Sigmoid colon (tissue), 7 donors: ENCODE results near the gene SPHK2. TPM values are rescaled to one million over a fixed set of nuclear protein-coding genes. Genes with fewer than 3 reads are reported as not detected.

ENCODE experiments used
- DNase-seq: peaks from one replicate; pipeline ENCODE4 v3.0.0-alpha.2; 2019
- H3K27ac ChIP-seq, 4 donors: fragments of 200-600 bp; sonication (generic); one replicate each; pipeline ENCODE4 v1.5.1; 2016 to 2019; ENCODE audit warnings: mild to moderate bottlenecking in 1 of 4
- H3K27me3 ChIP-seq, 3 donors: fragments of 200-600 bp; sonication (generic); one replicate each; pipeline ENCODE4 v1.5.1; 2019; ENCODE audit warnings: mild to moderate bottlenecking in 1 of 3
- H3K36me3 ChIP-seq, 4 donors: fragments of 200-600 bp; sonication (generic); one replicate each; pipeline ENCODE4 v1.5.1; 2016 to 2019
- H3K4me1 ChIP-seq, 4 donors: fragments of 200-600 bp; sonication (generic); one replicate each; pipeline ENCODE4 v1.5.1; 2017 to 2019
- H3K4me3 ChIP-seq, 4 donors: fragments of 200-600 bp; sonication (generic); one replicate each; pipeline ENCODE4 v1.5.1; 2017 to 2019; ENCODE audit warnings: mild to moderate bottlenecking in 2 of 4, moderate library complexity in 1 of 4
- H3K9me3 ChIP-seq, 4 donors: fragments of 200-600 bp in 3 of 4; sonication (generic) in 3 of 4; one replicate each; pipeline versions ENCODE4 v1.5.1 to v1.6.1; 2013 to 2019
- EP300 ChIP-seq, 4 donors: sonication (generic); formaldehyde crosslinking; IDR thresholded peaks; one replicate each; pipeline ENCODE4 v1.6.1; 2017; ENCODE audit warnings: antibody characterized with exemption in 4 of 4
- POLR2A ChIP-seq, 2 donors: fragments of 450-650 bp; IDR thresholded peaks; one replicate each; pipeline ENCODE4 v1.6.1; 2016; ENCODE audit warnings: antibody characterized with exemption in 2 of 2, mild to moderate bottlenecking in 2 of 2, moderate library complexity in 2 of 2
- POLR2AphosphoS5 ChIP-seq, 4 donors: sonication (generic); formaldehyde crosslinking; IDR thresholded peaks; one replicate each; pipeline ENCODE4 v1.6.1; 2017; ENCODE audit warnings: antibody characterized with exemption in 4 of 4
- WGBS, 2 donors: extraction: QIAGEN DNeasy Blood & Tissue Kit; methylation state at CpG; one replicate each; pipeline ENCODE4 v1.1.7; 2013; 5-methylcytosine and 5-hydroxymethylcytosine counted together
- intact Hi-C: fragments of 100-400 bp; cut with DNase I; formaldehyde crosslinking; loops from one replicate; pipeline ENCODE4 v1.15.1; 2023
- polyA plus RNA-seq, 3 donors: library from polyadenylated mRNA; stranded (reverse); fragments of 200-250 nt; gene quantifications; one replicate each; pipeline ENCODE4 v1.2.3, GENCODE V29; 2013
- total RNA-seq, 4 donors: library from RNA; depleted of rRNA; stranded (reverse); fragments of >200 nt; gene quantifications; one replicate each; pipeline ENCODE4 v1.1.0, GENCODE V29; 2016
- TF ChIP-seq, protein P1 (sequence below), 4 experiments: fragments of 450-650 bp in 3 of 4; fragments of 200-600 bp in 1 of 4; IDR thresholded peaks; one replicate each; pipeline ENCODE4 v1.5.1; 2016 to 2019; ENCODE audit warnings: antibody characterized with exemption in 4 of 4, mild to moderate bottlenecking in 3 of 4, moderate library complexity in 2 of 4
- donor health status: healthy with polysubstance abuse.
- donor health status: Bipolar disorder and iron deficiency.
- donor health status: healthy.

SPHK2 gene
- total and polyA plus RNA-seq, 7 donors: 10.0 to 45.6 (median 16.9) TPM

DNA sequence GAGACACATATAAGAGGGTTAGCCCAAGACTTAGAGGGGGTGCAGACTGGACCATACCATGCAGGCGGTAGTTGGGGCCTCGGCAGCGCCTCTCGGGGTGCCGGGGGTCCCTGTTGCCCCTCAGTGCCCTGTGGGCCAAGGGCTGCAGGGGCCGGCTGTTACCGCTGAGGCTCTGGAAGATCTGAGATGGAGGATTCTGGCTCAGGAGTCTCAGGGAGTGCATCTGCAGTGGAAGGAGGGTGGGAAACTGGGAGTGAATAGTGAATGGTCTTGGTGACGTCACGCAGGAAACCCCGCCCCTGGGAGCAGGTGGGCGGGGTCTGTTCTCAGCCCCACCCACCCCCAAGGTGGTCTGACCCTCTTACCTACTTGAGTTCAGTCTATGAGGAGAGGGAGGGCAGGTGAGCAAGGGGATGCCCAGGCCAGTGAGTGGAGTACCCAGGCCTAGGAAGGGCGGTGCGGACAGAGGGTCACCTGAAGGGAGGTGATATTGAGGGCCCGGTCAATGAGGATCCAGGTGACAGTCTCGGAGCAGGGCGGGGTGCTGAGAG is 19.6 kb downstream of the SPHK2 start:
- intact Hi-C loops: loop anchor here (10.0 kb wide), 2 partner anchors 326 to 836 kb away; partner anchors contain the start of genes FLT3LG and FTL
- Histone ChIP-seq H3K36me3 (no peaks in the 10 kb centered on the region), H3K9me3 (no peaks in the 10 kb centered on the region), H3K27me3 (no peaks in the 10 kb centered on the region), H3K4me3 (peak overlapping the region in 3 of 4 donors; percentile 61 to 89 (median 66)), H3K4me1 (peaks cover 0 to 36% (median 23%) of the 10 kb centered on the region in 4 donors), H3K27ac (peak overlapping the region; percentile 91 to 99 (median 96))
- no peak for DNase-seq
- WGBS, 2 donors: 68 to 77% methylated on average over 16 of the region's 16 CpGs
- TF ChIP-seq POLR2AphosphoS5 (IDR thresholded peaks at IDR 0.05) (no peak), EP300 (IDR thresholded peaks at IDR 0.05) (no peak), POLR2A (IDR thresholded peaks at IDR 0.05) (no peak)
- TF ChIP-seq, protein P1, sequence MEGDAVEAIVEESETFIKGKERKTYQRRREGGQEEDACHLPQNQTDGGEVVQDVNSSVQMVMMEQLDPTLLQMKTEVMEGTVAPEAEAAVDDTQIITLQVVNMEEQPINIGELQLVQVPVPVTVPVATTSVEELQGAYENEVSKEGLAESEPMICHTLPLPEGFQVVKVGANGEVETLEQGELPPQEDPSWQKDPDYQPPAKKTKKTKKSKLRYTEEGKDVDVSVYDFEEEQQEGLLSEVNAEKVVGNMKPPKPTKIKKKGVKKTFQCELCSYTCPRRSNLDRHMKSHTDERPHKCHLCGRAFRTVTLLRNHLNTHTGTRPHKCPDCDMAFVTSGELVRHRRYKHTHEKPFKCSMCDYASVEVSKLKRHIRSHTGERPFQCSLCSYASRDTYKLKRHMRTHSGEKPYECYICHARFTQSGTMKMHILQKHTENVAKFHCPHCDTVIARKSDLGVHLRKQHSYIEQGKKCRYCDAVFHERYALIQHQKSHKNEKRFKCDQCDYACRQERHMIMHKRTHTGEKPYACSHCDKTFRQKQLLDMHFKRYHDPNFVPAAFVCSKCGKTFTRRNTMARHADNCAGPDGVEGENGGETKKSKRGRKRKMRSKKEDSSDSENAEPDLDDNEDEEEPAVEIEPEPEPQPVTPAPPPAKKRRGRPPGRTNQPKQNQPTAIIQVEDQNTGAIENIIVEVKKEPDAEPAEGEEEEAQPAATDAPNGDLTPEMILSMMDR (IDR thresholded peaks at IDR 0.05): no peak

DNA sequence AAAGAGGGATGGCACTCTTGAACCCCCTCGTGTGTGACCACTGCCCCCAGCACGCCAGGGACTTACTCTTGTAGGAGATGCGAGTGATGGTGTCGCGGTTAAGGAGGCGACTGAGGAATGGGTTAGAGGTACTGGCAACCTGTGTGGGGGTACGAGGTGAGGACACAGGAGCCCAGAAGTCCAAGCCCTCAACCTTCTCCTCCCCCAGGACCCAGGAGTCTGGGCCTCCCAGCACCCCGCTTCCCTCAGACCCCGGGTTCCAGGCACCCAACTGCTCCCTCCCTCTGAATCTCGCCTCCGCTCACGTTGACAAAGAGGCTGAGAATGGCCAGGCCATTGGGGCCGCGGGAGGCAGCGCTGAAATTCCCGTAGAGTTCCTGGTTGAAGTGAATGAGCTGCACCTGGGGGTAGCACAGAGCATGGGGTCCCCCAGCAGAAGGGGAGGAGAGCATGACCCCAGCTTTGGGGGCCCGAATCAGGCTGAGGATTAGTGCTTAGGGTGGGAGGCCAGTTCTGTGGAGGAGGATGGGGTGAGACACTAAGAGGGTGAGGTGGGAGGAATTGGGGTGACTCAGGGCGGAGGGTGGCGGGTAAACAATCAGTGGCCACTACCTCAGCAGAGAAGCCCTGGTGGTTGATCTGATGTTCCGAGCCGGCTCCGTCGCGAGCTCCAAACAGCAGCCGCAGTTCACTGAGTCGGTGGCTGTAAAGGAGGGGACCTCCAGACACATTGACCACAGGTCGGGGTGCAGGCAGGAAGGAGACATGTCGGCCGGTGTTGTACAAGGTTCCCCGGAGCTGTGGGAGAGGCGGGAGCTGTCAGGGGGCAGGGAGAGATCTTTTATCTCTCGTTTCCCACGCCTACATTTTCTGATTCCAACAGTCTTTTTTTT is 20.4 kb downstream of the SPHK2 start:
- H3K4me3 ChIP-seq: no peak overlapping the region
- H3K27me3 ChIP-seq: no peaks in the 10 kb centered on the region
- WGBS, 2 donors: 68 to 77% methylated on average over 33 of the region's 33 CpGs
- intact Hi-C loops: loop anchor here (10.0 kb wide), 2 partner anchors 325 to 835 kb away; partner anchors contain the start of genes FLT3LG and FTL
- TF ChIP-seq POLR2AphosphoS5 (IDR thresholded peaks at IDR 0.05) (no peak), POLR2A (IDR thresholded peaks at IDR 0.05) (no peak), EP300 (IDR thresholded peaks at IDR 0.05) (no peak)
- TF ChIP-seq, protein P1 (IDR thresholded peaks at IDR 0.05): no peak
- no peaks in the 10 kb centered on the region for H3K9me3 ChIP-seq
- peak overlapping the region in 3 of 4 donors; percentile 91 to 99 (median 93) for H3K27ac ChIP-seq
- peaks cover 0 to 33% (median 23%) of the 10 kb centered on the region in 4 donors for H3K4me1 ChIP-seq
- no peaks in the 10 kb centered on the region for H3K36me3 ChIP-seq
- DNase-seq: no peak

DNA sequence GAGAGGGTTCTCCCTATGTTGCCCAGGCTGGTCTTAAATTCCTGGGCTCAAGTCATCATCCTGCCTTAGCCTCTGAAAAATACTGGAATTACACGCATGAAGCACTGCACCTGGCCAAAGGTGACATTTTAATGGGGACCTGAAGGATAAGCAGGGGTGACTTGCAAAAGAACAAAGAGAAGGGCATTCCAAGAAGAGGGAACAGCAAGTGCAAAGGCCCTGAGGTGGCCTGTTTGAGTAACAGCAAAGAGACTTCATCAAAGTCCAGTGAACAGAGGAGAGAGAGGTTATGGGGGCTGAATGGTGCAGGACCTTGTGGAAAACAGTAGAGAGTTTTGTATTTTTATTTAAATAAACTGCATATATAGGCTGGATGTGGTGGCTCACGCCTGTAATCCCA is 22.5 kb downstream of the SPHK2 start:
- intact Hi-C loops: no loop called here
- 93% methylated on average over 2 of the region's 2 CpGs for WGBS, 2 donors

DNA sequence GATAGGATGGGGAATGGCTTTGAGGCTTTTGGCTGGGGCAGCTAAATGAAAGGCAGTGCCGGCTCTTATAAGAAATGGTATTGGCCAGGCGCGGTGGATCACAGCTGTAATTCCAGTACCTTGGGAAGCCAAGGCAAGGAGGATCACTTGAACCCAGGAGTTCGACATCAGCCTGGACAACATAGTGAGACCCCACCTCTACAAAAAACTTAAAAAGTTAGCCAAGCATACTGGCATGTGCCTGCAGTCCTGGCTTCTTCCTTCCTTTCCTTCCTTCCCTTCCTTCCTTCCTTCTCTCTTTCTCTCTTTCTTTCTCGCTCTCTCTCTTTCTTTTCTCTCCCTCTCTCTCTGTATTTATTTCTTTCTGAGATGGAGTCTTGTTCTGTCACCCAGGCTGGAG is 23.6 kb downstream of the SPHK2 start:
- no peak overlapping the region for H3K4me3 ChIP-seq
- no peaks in the 10 kb centered on the region for H3K9me3 ChIP-seq
- WGBS, 2 donors: 89 to 97% methylated on average over 5 of the region's 5 CpGs
- TF ChIP-seq, protein P1 (IDR thresholded peaks at IDR 0.05): no peak
- TF ChIP-seq POLR2AphosphoS5 (IDR thresholded peaks at IDR 0.05) (no peak), POLR2A (IDR thresholded peaks at IDR 0.05) (no peak), EP300 (IDR thresholded peaks at IDR 0.05) (no peak)
- peaks cover 0 to 35% (median 26%) of the 10 kb centered on the region in 4 donors for H3K4me1 ChIP-seq
- intact Hi-C loops: no loop called here
- H3K36me3 ChIP-seq: no peaks in the 10 kb centered on the region
- no peaks in the 10 kb centered on the region for H3K27me3 ChIP-seq
- H3K27ac ChIP-seq: no peak overlapping the region
- no peak for DNase-seq

More for the DNA sequence above, 22.5 kb downstream of the SPHK2 start:
- peaks cover 0 to 32% (median 28%) of the 10 kb centered on the region in 4 donors for H3K4me1 ChIP-seq
- H3K4me3 ChIP-seq: no peak overlapping the region
- H3K36me3 ChIP-seq: no peaks in the 10 kb centered on the region
- no peaks in the 10 kb centered on the region for H3K9me3 ChIP-seq
- H3K27ac ChIP-seq: no peak overlapping the region
- no peak for TF ChIP-seq EP300 (IDR thresholded peaks at IDR 0.05)
- no peak for TF ChIP-seq POLR2AphosphoS5 (IDR thresholded peaks at IDR 0.05)
- TF ChIP-seq, protein P1 (IDR thresholded peaks at IDR 0.05): no peak
- TF ChIP-seq POLR2A (IDR thresholded peaks at IDR 0.05): no peak
- H3K27me3 ChIP-seq: no peaks in the 10 kb centered on the region
- no peak for DNase-seq
